GM18870 (cell line): ENCODE measurements around the gene MGAT3.
"Not testable (repeated sequence)": the region's sequence is repeated elsewhere in the genome, so short reads cannot be mapped to it uniquely, and the experiment has no call there.

Experiments used
- ATAC-seq: cut with Tn5 transposase; IDR thresholded peaks from one replicate; pipeline ENCODE4 v1.9.1; 2021; ENCODE audit warnings: moderate library complexity; ENCODE audit not compliant: unreplicated experiment

The MGAT3 gene, protein sequence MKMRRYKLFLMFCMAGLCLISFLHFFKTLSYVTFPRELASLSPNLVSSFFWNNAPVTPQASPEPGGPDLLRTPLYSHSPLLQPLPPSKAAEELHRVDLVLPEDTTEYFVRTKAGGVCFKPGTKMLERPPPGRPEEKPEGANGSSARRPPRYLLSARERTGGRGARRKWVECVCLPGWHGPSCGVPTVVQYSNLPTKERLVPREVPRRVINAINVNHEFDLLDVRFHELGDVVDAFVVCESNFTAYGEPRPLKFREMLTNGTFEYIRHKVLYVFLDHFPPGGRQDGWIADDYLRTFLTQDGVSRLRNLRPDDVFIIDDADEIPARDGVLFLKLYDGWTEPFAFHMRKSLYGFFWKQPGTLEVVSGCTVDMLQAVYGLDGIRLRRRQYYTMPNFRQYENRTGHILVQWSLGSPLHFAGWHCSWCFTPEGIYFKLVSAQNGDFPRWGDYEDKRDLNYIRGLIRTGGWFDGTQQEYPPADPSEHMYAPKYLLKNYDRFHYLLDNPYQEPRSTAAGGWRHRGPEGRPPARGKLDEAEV

DNA sequence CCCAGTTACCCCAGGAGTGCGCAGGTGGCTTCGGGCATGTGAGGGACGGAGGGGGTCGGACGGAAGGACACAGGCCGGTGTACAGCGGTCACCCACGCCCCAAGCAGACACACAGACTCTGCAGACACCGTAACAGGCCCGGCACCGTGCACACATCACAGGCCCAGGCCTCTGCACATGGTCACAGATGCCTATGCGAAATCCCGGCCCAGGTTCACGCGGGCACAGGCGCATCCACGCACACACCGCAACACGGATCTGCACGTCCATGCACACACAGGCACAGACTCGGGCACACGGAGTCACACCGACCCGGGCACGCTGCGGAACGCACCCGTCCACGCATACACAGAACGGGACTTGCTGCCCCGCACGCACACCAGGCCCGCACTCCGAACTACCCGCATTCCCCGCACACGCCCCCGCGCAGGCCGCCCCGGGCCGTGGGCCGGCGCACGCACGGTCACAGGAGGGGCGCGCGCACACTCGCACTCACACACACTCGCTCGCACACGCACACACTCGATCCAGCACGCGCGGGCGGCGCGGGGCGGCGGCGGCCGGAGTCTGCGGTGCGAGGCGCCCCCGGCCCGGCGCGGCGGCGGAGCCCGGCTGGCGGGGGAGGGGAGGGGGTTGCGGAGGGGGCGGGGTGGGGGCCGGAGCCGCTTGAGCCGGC is at the start of gene MGAT3:
TSS of gene MGAT3 (plus strand) at position 491 of the 676 bp plus-strand sequence. CDS start 30,336 bp downstream, outside the sequence.
- ATAC-seq: no peak

GRCh38 chr22:39408173-39408572 is 48.6 kb upstream of the MGAT3 start:
- ATAC-seq: no peak

GRCh38 chr22:39408807-39409206 is 48.0 kb upstream of the MGAT3 start:
- no peak for ATAC-seq

GRCh38 chr22:39409516-39410029 is 47.2 kb upstream of the MGAT3 start:
- ATAC-seq: no peak

DNA sequence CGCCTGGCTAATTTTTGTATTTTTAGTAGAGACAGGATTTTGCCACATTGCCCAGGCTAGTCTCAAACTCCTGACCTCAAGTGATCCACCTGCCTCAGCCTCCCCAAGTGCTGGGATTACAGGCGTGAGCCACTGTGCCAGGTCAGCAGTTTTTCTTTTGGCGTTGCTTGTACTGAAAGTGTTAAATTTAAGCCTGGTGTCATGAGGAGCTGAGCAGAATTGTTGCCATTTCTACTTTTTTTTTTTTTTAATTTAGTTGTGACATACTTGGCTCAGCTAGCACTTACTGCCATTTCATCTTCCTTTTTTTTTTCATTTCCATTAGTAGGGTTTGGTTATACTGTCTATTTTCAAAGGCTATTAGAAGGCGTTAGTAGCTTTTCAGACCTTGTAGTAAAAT is 46.5 kb upstream of the MGAT3 start:
- ATAC-seq: no peak

- not testable (repeated sequence) for ATAC-seq
Observed at GRCh38 chr22:39411828-39412365, 44.9 kb upstream of the MGAT3 start.

DNA sequence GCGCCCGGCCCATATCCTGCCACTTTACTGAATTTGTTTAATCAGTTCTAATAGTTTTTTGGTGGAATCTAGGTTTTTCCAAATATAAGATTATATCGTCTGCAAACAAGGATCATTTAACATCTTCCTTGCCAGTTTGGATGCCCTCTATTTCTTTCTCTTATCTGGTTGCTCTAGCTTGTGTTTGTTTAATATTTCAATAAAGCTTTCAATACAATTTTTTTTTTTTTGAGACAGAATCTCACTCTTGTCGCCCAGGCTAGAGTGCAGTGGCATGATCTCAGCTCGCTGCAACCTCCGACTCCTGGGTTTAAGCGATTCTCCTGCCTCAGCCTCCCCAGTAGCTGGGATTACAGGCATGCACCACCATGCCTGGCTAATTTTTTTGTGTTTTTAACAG is 43.6 kb upstream of the MGAT3 start:
- not testable (repeated sequence) for ATAC-seq

GRCh38 chr22:39414377-39414776 is 42.4 kb upstream of the MGAT3 start:
- no peak for ATAC-seq

- no peak for ATAC-seq
Observed at GRCh38 chr22:39414886-39415285, 41.9 kb upstream of the MGAT3 start.

DNA sequence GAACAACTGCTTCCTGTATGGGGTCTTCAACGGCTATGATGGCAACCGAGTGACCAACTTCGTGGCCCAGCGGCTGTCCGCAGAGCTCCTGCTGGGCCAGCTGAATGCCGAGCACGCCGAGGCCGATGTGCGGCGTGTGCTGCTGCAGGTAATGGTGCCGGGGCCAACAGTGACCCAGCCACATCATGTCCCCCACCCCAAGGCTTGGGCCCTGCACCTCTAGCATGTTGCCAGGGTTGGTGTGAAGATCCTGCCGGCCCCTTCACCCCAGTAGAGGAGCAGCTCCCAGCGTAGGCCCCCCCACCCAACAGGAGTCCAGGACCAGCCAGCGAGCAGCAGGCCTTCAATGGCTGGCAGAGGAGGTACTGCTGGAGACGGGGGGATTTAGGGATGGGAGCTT is 41.3 kb upstream of the MGAT3 start:
- ATAC-seq: no peak

DNA sequence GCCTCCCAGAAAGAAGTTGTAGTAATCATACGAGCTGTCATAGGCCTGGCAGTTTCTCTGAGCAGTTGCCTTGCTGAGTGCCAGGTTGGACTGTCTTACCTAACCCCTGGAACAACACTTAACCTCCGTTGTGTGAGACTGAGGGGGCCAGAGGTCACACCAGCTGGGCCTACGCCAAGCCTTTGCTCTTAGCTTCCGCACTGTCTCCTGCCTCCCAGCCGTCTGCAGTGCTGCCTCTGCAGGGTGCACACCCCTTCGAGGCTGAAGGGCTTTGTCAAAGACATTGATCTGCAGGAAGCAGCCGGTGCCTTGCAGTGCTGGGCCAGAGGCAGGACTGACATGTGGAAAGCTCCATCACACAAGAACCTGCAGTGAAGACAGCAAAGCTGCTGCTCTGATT is 40.5 kb upstream of the MGAT3 start:
- no peak for ATAC-seq

GRCh38 chr22:39417641-39418040 is 39.2 kb upstream of the MGAT3 start:
- ATAC-seq: no peak

GRCh38 chr22:39418696-39419095 is 38.1 kb upstream of the MGAT3 start:
- no peak for ATAC-seq

- ATAC-seq: no peak
Observed at GRCh38 chr22:39419096-39419495, 37.7 kb upstream of the MGAT3 start.

DNA sequence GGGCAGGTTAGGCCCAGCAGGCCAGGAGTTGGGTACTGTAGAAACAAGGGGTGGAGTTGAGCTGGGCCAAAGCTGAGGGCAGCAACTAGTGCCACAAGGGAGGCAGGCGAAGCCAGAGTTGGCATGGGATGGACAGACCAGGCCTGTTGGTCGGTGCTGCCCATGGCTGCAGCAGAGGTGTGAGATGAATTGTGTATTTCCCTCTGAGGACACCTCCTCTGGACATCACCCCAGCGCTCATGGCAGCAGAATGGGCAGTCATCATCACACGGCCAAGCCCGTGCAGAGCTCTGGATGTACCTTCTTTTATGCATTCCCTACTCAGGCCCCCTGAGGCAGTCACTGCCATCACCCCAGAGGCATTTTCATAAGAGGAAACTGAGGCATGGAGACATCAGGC is 36.9 kb upstream of the MGAT3 start:
- no peak for ATAC-seq

GRCh38 chr22:39421691-39422090 is 35.1 kb upstream of the MGAT3 start:
- ATAC-seq: no peak

DNA sequence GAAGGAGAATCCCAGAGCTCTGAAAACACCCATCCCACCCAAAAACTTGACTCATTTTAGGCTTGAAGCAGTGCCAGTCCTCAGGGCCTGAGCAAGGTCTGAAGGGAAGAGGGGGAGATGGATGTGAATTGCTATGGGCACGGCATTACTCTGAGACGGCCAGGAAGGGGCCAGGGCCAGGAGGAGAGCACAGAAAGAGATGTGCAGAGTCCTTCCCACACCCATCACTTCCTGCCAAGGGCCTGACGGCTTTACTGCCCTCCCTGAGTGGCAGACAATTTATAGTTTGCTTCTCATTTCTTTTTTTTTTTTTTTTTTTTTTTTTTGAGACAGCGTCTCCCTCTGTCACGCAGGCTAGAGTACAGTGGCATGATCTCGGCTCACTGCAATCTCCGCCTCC is 34.7 kb upstream of the MGAT3 start:
- ATAC-seq: no peak

DNA sequence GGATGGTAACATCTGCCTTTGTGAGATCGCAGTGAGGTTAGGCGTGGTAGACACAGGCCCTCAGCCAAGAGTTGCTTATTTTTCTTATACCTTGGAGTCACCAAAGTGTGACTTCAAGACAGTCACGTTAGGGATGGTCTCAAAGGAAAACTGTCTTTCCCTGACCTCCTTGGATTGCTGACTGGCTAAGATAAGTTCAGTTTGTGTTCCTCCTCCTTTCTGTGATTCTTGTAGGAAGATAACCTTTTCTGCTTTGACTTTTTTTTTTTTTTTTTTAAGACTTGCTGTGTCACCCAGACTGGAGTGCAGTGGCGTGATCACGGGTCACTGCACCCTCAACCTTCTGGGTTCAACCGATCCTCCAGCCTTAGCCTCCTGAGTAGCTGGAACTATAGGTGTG is 34.1 kb upstream of the MGAT3 start:
- no peak for ATAC-seq

- ATAC-seq: no peak
Observed at GRCh38 chr22:39423976-39424375, 32.8 kb upstream of the MGAT3 start.

- ATAC-seq: no peak
Observed at GRCh38 chr22:39426380-39427043, 30.3 kb upstream of the MGAT3 start.
